GM10248 (cell line): Measurements from ENCODE around the gene ADAMTS12.
"Not testable (repeated sequence)": the region's sequence is repeated elsewhere in the genome, so short reads cannot be mapped to it uniquely, and the experiment has no call there.

ENCODE experiments used
- CTCF ChIA-PET: fragments of 300-600 bp; sonication (Branson Sonifier 250); formaldehyde crosslinking; extraction: SDS; loops from one replicate; lab custom pipeline; 2021; ENCODE audit warnings: antibody characterized with exemption; lab: Yijun Ruan, JAX
- POLR2A ChIA-PET: fragments of 350-650 bp; sonication (Branson Sonifier 250); formaldehyde crosslinking; extraction: SDS; loops from one replicate; lab custom pipeline; 2020; ENCODE audit warnings: antibody characterized with exemption; lab: Yijun Ruan, JAX
- DNase-seq: peaks from one replicate; pipeline ENCODE4 v3.0.0; 2012; ENCODE audit errors: extremely low spot score
- TF ChIP-seq, protein P1 (sequence below): IDR thresholded peaks from 2 replicates; pipeline ENCODE4 v1.5.1; 2012; ENCODE audit warnings: mild to moderate bottlenecking, low read depth; ENCODE audit errors: extremely low read depth, missing control alignments, control extremely low read depth

The ADAMTS12 gene

DNA sequence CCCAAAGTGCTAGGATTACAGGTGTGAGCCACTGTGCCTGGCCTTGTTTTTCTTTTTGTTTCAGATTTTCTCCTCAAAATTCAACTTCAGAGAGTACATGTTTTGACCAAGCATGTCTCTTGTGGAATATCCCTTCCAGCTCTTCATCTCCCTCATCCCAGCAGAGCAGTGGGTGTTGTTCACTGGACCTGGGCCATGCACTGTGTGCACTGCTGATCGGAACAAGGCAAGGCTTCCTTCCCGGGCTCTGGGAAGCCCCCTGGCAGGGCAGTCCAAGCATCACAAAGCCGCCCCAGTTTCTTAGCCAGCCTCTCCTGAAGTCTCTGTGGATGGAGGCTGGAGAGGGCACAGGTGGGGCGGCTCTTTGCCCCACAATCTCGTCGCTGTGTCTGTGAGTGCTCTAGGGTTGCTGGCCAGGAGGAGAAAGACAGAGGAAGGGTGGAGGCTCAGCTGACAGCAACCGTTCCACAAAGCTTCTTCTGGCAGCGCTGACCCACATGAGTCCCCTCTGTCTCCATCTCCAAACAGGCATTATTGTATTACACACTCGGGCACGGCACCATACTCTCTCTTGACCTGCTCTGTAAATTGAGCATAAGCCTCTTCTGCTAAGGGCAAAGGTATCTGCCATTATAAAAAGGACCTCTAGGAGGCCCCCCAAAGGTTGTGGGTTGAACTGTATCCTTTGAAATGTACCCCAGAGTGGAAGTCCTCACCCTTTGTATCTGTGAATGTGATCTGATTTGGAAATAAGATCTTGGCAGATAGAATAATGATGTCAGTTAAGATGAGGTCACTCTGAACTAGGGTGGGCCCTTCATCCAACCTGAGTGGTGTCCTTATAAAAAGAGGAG, 361.4 kb downstream of the ADAMTS12 start:
- ChIA-PET POLR2A (no interaction called here), CTCF (interaction anchor here (1.1 kb wide), 1 partner anchor 10 kb away, joined by 3 read pairs; no protein-coding TSS in a partner anchor)
- no peak for DNase-seq
- TF ChIP-seq, protein P1, sequence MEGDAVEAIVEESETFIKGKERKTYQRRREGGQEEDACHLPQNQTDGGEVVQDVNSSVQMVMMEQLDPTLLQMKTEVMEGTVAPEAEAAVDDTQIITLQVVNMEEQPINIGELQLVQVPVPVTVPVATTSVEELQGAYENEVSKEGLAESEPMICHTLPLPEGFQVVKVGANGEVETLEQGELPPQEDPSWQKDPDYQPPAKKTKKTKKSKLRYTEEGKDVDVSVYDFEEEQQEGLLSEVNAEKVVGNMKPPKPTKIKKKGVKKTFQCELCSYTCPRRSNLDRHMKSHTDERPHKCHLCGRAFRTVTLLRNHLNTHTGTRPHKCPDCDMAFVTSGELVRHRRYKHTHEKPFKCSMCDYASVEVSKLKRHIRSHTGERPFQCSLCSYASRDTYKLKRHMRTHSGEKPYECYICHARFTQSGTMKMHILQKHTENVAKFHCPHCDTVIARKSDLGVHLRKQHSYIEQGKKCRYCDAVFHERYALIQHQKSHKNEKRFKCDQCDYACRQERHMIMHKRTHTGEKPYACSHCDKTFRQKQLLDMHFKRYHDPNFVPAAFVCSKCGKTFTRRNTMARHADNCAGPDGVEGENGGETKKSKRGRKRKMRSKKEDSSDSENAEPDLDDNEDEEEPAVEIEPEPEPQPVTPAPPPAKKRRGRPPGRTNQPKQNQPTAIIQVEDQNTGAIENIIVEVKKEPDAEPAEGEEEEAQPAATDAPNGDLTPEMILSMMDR: no peak

DNA sequence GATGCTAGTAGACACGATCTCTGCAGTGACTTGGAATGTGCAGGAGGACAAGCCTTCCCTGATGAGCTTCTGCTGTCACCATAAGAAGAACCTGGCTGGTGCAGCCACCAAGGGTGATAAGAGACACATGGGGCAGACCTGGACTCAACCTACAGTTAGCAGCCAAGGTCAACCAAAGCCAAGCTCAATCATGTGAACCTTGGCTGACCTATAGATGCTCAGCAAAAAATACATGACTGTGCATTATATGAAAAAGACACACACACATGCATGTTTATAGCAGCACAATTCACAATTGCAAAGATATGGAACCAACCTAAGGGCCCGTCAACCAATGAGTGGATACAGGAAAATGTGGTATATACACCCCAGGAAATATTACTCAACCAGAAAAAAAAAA, 364.1 kb downstream of the ADAMTS12 start:
- ChIA-PET CTCF (interaction anchor here (1.0 kb wide), 1 partner anchor 36 kb away, joined by 3 read pairs; no protein-coding TSS in a partner anchor), POLR2A (no interaction called here)
- TF ChIP-seq, protein P1: no peak
- DNase-seq: no peak

DNA sequence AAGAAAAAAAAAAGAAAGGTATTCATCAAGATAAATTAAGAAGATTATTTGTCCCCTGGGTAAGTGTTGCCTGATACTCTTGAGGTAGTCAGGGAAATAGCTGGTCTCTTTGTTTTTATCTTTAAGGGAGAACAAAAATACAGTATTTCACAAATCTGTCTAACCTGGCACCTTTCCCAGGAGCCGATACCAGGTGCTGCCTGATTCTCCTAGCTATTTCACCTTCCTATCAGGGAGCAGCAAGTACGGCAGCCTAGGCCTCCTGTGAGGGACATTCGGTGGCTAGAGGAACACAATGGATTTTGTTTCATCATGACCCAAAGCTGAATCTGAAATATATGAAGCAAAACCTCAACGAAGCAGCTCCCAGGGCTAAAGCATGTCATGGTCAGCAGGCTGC, 365.0 kb downstream of the ADAMTS12 start:
- CTCF ChIA-PET: interaction anchor here (0.8 to 1.3 kb wide), 2 partner anchors 20 to 28 kb away, joined by 3 read pairs; no protein-coding TSS in a partner anchor
- DNase-seq: no peak
- POLR2A ChIA-PET: no interaction called here
- TF ChIP-seq, protein P1: no peak

DNA sequence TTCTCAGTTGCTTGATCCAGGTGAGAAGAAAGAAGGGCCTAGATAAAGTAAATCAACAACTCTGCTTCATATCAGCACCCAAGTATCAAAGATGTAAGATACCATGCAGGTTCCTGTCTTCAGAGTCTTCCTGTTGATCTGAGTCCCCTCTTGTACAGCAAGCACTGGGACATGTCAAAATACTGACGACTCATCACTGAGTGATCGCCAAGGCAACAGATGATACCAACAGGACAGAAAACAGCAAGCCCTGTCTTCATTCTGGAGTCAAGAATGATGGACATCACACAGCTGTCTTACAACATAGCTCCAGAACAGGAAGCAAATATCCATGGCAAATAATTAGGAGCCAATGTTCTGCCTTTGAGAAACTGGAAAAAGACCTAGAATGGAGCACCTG, 367.3 kb downstream of the ADAMTS12 start:
- CTCF ChIA-PET: interaction anchor here (1.5 kb wide), 1 partner anchor 10 kb away, joined by 5 read pairs; no protein-coding TSS in a partner anchor
- TF ChIP-seq, protein P1: no peak
- no peak for DNase-seq
- POLR2A ChIA-PET: no interaction called here

DNA sequence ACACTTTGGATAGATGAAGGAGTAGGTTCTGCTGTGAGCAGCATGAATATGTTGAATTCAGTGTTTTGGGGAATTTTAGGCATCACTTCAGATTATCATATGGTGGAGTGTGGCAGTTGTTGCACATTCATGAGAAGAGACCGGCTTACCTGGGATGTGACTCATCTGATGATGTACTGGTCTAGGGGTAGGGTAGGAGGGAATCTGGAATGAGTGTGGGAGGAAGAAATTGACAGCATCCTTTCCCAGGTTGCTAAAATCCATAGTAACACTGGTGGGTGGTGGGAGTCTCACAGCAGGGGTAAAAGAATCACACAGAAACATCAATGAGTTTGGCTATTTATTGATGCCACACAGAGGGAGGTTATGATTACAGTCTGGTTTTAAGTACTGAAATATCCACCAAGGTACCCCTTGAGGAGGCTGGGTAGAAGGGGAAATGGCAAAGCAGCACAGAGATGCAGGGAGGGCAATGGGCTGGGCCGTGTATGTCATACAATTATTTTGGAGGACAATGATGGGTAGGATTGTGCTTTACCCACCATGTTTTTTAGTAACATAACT, 368.5 kb downstream of the ADAMTS12 start:
- ChIA-PET CTCF (interaction anchor here (1.5 kb wide), 1 partner anchor 11 kb away, joined by 5 read pairs; no protein-coding TSS in a partner anchor), POLR2A (no interaction called here)
- TF ChIP-seq, protein P1: no peak
- no peak for DNase-seq

DNA sequence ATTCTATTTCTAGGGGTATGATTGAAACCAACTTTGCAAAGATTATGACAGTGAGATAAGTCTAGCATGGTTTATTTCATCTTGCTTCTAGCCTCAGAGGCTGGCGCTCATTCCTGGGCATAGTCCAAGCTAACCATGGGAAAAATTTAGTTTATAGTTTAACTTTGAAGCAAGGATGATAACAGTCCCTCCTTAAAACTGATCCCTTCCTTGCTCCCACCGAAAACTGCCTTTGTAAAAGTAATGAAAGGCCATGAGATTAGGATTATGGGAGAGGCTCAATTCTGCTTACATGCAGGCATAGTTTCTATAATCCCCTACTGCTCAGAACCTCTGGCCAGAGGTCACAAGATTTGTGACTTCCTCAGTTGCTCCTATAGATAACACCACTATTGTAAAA, 375.4 kb downstream of the ADAMTS12 start:
- TF ChIP-seq, protein P1: no peak
- CTCF ChIA-PET: interaction anchor here (1.3 to 1.9 kb wide), 2 partner anchors 10 to 13 kb away, joined by 3 to 4 read pairs; no protein-coding TSS in a partner anchor
- no peak for DNase-seq
- POLR2A ChIA-PET: no interaction called here

DNA sequence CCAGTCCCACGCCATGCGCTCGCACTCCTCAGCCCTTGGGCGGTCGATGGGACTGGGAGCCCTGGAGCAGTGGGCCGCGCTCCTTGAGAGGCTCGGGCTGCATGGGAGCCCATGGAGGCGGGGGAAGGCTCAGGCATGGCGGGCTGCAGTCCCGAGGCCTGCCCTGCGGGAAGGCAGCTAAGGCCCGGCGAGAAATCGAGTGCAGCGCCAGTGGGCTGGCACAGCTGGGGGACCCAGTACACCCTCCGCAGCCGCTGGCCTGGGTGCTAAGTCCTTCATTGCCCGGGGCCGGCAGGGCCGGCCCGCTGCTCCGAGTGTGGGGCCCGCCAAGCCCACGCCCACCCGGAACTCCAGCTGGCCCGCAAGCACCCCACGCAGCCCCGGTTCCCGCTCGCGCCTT, 376.4 kb downstream of the ADAMTS12 start:
- POLR2A ChIA-PET, DNase-seq: not testable (repeated sequence)
- CTCF ChIA-PET: interaction anchor here (1.6 kb wide), 1 partner anchor 419 kb away, joined by 3 read pairs; no protein-coding TSS in a partner anchor
